Upper lobe of left lung (tissue), 4 donors: ENCODE data around the gene BAIAP2L2.

ENCODE experiments used
- EP300 ChIP-seq, 4 donors: sonication (generic); formaldehyde crosslinking; IDR thresholded peaks; one replicate each; pipeline ENCODE4 v1.5.1; 2017; ENCODE audit warnings: antibody characterized with exemption in 4 of 4, control low read depth in 2 of 4
- POLR2A ChIP-seq, 4 donors: fragments of 450-650 bp; IDR thresholded peaks; one replicate each; pipeline ENCODE4 v1.5.1; 2016 to 2017; ENCODE audit warnings: antibody characterized with exemption in 4 of 4, mild to moderate bottlenecking in 2 of 4
- POLR2AphosphoS5 ChIP-seq, 2 donors: sonication (generic); formaldehyde crosslinking; IDR thresholded peaks; one replicate each; pipeline ENCODE4 v1.5.1; 2017; ENCODE audit warnings: antibody characterized with exemption in 2 of 2
- TF ChIP-seq, protein P1 (sequence below), 6 experiments: fragments of 450-650 bp in 4 of 6; fragments of 200-600 bp in 2 of 6; sonication (generic) in 2 of 6; IDR thresholded peaks; one replicate each; pipeline ENCODE4 v1.5.1; 2016 to 2019; ENCODE audit warnings: antibody characterized with exemption in 6 of 6

DNA sequence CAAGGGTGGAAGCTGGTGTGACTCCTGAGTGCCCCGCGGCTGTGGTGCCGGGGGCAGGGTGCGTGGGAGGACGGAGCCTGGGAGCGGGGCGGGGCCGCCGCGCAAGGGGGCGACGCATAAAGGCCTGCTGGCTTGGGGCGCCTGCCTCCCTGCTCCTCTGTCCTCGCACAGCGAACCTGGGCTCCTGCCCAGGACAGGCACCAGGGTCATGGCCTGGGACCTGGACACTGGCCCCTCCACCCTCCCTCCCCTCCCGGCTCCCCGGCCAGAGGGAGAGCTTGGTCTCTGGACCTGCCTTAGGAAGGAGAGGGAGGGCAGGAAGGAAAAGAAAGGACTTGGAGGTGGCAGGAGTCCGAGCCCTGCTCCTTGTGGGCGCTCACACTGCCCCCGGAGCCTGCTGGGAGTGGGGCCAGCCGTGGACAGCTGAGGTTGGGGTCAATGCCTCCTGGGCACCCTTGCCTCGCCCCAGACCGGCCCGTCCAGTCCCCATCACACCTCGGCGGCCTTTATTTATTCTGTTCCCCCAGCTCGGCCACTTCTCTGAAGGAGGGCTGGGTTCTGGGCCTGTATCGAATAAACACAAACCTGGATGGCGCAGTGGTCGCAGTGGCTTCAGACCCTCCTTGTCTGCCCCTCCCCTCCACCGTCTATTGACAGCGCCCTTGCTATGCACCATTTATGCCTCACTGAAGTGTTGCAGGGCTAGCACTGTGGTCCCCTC is 35.2 kb downstream of the BAIAP2L2 start:
- TF ChIP-seq, protein P1, sequence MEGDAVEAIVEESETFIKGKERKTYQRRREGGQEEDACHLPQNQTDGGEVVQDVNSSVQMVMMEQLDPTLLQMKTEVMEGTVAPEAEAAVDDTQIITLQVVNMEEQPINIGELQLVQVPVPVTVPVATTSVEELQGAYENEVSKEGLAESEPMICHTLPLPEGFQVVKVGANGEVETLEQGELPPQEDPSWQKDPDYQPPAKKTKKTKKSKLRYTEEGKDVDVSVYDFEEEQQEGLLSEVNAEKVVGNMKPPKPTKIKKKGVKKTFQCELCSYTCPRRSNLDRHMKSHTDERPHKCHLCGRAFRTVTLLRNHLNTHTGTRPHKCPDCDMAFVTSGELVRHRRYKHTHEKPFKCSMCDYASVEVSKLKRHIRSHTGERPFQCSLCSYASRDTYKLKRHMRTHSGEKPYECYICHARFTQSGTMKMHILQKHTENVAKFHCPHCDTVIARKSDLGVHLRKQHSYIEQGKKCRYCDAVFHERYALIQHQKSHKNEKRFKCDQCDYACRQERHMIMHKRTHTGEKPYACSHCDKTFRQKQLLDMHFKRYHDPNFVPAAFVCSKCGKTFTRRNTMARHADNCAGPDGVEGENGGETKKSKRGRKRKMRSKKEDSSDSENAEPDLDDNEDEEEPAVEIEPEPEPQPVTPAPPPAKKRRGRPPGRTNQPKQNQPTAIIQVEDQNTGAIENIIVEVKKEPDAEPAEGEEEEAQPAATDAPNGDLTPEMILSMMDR (IDR thresholded peaks at IDR 0.05): no peak
- TF ChIP-seq POLR2A (IDR thresholded peaks at IDR 0.05) (no peak), EP300 (IDR thresholded peaks at IDR 0.05) (no peak), POLR2AphosphoS5 (IDR thresholded peaks at IDR 0.05) (no peak)
